ENCODE measurements around the gene RUSC1. TPM values are rescaled to one million over a fixed set of nuclear protein-coding genes. Genes with fewer than 3 reads are reported as not detected.
A peak's percentile ranks its signal among the peaks of the same experiment; 100 is the strongest.

The RUSC1 gene
- total and polyA plus RNA-seq, 2 of the 8 experiments (the other 6 are each of a cell fraction or from before 2014, with no cell fraction given) = 54.6 to 90.4 TPM

DNA sequence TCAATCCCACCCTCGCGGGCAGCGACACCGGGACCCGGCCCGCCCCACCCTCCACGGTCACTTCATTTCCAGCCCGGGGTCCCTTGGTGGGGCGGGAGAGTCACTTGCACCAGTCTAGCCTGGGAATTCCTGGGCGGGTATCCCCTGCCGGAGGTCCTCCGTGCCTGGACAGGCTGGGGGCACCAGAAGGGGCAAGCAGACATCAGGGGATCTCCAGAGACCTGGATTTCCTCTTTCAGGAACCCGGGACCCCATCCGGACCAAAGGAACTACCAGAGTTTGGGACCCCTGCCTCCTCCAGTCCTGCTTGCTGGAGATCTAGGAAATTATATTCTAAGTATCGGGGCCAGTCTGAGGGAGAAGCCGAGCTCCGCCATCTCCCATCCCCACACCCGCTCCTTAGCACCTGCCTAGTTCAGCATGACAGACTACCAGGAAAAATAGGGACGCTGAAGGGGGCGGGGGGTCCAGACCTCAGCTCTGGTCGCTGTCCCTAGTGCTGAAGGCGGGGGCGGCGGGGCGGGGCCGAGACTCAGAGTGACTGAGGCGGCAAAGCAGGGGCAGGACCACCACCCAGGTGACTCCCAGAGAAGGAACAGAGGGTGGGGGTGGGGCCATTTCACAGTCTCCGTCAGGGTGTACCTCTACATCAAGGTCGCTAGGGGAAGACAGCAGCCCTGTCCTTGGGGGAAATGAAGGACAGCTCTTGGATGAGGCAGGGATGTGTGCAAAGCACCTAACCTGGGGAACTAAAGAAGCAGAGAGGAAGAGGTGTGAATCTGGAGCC lies 42.6 kb upstream of the RUSC1 start:
- Histone ChIP-seq H3K4me3 (ENCODE audit: extremely low read depth in 1 of 4, insufficient read depth in 2 of 4, low read depth in 3 of 4, low read length in 4 of 4) (peak overlapping the region; percentile 60 to 82 (median 76)), H3K23ac (ENCODE audit: insufficient read length) (no peak overlapping the region), H3K4me2 (ENCODE audit: insufficient read depth in 1 of 2, low read depth in 2 of 2, low read length in 2 of 2) (peak overlapping the region; percentile 85 to 97), H4K91ac (replicated peaks; ENCODE audit: insufficient read length, low read length) (no peak overlapping the region), H3K14ac (ENCODE audit: insufficient read length) (no peak overlapping the region), H4K8ac (ENCODE audit: extremely low read depth, insufficient read depth, low read length) (no peak overlapping the region), H3K9me3 (ENCODE audit: insufficient read depth in 2 of 2, low read depth in 1 of 2, low read length in 1 of 2) (no peaks in the 10 kb centered on the region), H2BK20ac (ENCODE audit: low read length) (no peak overlapping the region), H2BK120ac (replicated peaks; ENCODE audit: low read depth, low read length) (no peak overlapping the region), H3K79me2 (ENCODE audit: control insufficient read depth in 1 of 2, insufficient read depth in 2 of 2, low read length in 2 of 2) (no peaks in the 10 kb centered on the region), H3K36me3 (ENCODE audit: control insufficient read depth in 2 of 4, insufficient read depth in 4 of 4, low read length in 3 of 4) (no peaks in the 10 kb centered on the region; a peak in 1 of 8 replicates), H3K23me2 (ENCODE audit: low read depth, low read length) (peaks cover 10% of the 10 kb centered on the region; the same call in 1 of the 2 replicates), H3K9ac (replicated peaks in 1 of 4; ENCODE audit: extremely low read depth in 1 of 4, low read depth in 3 of 4, low read length in 3 of 4) (no peak overlapping the region), H2BK5ac (ENCODE audit: low read depth, low read length) (no peak overlapping the region), H2BK15ac (ENCODE audit: low read length) (no peak overlapping the region), H3K4me1 (replicated peaks in 1 of 4; ENCODE audit: control insufficient read depth in 3 of 4, insufficient read depth in 4 of 4, low read length in 3 of 4) (peaks cover 9 to 14% (median 13%) of the 10 kb centered on the region in 4 experiments), H2AK5ac (ENCODE audit: low read depth, low read length) (no peak overlapping the region), H3K79me1 (ENCODE audit: low read depth, low read length) (no peaks in the 10 kb centered on the region; the same call in 1 of the 2 replicates), H3K27ac (ENCODE audit: low read depth, low read length) (no peak overlapping the region), H3K4ac (replicated peaks; ENCODE audit: insufficient read length, low read depth, low read length) (no peak overlapping the region), H2BK12ac (ENCODE audit: low read depth, low read length) (no peak overlapping the region), H3K18ac (ENCODE audit: extremely low read depth, low read length) (no peak overlapping the region), H4K20me1 (replicated peaks in 1 of 2; ENCODE audit: control insufficient read depth in 1 of 2, insufficient read depth in 2 of 2, low read length in 2 of 2) (no peaks in the 10 kb centered on the region), H3K27me3 (replicated peaks in 1 of 4; ENCODE audit: control insufficient read depth in 3 of 4, extremely low read depth in 1 of 4, insufficient read depth in 3 of 4, low read length in 3 of 4) (peaks cover 0 to 3% (median 0%) of the 10 kb centered on the region in 4 experiments; a peak in 2 of 7 replicates), H4K5ac (ENCODE audit: insufficient read length, low read depth, low read length) (no peak overlapping the region), H3K56ac (replicated peaks; ENCODE audit: insufficient read length, low read depth, low read length) (no peak overlapping the region), H2AFZ (ENCODE audit: low read length) (no peak overlapping the region; the same call in 1 of the 2 replicates)
- ChIA-PET CTCF (ENCODE audit: partially characterized antibody) (interaction anchor here (0.7 to 8.4 kb wide), 17 partner anchors 10 to 77 kb away, joined by 3 to 79 read pairs (median 6); partner anchors contain the start of genes FDPS, PKLR, RUSC1 and SCAMP3), POLR2A (ENCODE audit: partially characterized antibody) (interaction anchor here (0.8 to 2.4 kb wide), 17 partner anchors 10 to 86 kb away, joined by 3 to 7 read pairs (median 4); partner anchors contain the start of genes FDPS, RUSC1 and SCAMP3)
- no peak for FAIRE-seq
- 3% methylated on average over 18 of the region's 29 CpGs; no CpG with 5 or more reads in 1 of the 2 experiments for WGBS, 2 experiments (ENCODE audit: extremely low coverage in 1 of 2, insufficient coverage in 1 of 2, insufficient read length in 1 of 2, insufficient replicate concordance in 2 of 2, low coverage in 1 of 2, low lambda C conversion rate in 2 of 2, missing lambda C conversion rate in 1 of 2)
- peak; percentile 93 to 98 for DNase-seq (ENCODE audit: low read depth in 1 of 2, low spot score in 2 of 2)
- TF ChIP-seq NANOG (IDR thresholded peaks at IDR 0.05; ENCODE audit: insufficient read depth, low read depth, low read length, poor library complexity, severe bottlenecking) = no peak
- no peak for TF ChIP-seq RXRA (IDR thresholded peaks at IDR 0.05; ENCODE audit: insufficient read depth, low read depth, low read length)
- TF ChIP-seq RAD21 (IDR thresholded peaks at IDR 0.05 in 1 of 2, conservative IDR thresholded peaks at IDR 0.05 in 1 of 2; ENCODE audit: low read depth in 2 of 2, low read length in 2 of 2) = peak; percentile 68 to 71
- peak in 1 of 2 experiments; percentile 54; a peak in 1 of 3 replicates for TF ChIP-seq EP300 (IDR thresholded peaks at IDR 0.05; ENCODE audit: borderline replicate concordance in 1 of 2, low read depth in 2 of 2, low read length in 2 of 2)
- TF ChIP-seq MAX (IDR thresholded peaks at IDR 0.05) = peak; percentile 53; the same call in 1 of the 2 replicates
- no peak for TF ChIP-seq GTF2F1 (IDR thresholded peaks at IDR 0.05; ENCODE audit: borderline replicate concordance, low read depth, low read length)
- no peak for TF ChIP-seq GABPA (IDR thresholded peaks at IDR 0.05; ENCODE audit: borderline replicate concordance, insufficient read depth, low read length)
- TF ChIP-seq CHD2 (IDR thresholded peaks at IDR 0.05; ENCODE audit: low read length) = peak; percentile 25; the same call in 1 of the 2 replicates
- peak; percentile 51; the same call in 1 of the 2 replicates for TF ChIP-seq YY1 (IDR thresholded peaks at IDR 0.05; ENCODE audit: low read depth, low read length)
- no peak for TF ChIP-seq RBBP5 (IDR thresholded peaks at IDR 0.05; ENCODE audit: borderline replicate concordance, low read depth, low read length)
